ENCODE measurements around the gene MICAL2.
A peak's percentile ranks its signal among the peaks of the same experiment; 100 is the strongest.

Gene MICAL2

GRCh38 chr11:12175694-12176241 is 65.4 kb downstream of the MICAL2 start:
- Mint-ChIP-seq H3K27ac (no peak overlapping the region), H3K9me3 (no peaks in the 10 kb centered on the region), H3K36me3 (ENCODE audit: low read depth) (no peaks in the 10 kb centered on the region), H3K4me1 (peaks cover 30% of the 10 kb centered on the region), H3K27me3 (ENCODE audit: low read depth, poor library complexity) (peaks cover 12% of the 10 kb centered on the region), H3K4me3 (no peak overlapping the region)
- no peak for DNase-seq
- TF ChIP-seq CTCF (IDR thresholded peaks at IDR 0.05) = no peak

DNA sequence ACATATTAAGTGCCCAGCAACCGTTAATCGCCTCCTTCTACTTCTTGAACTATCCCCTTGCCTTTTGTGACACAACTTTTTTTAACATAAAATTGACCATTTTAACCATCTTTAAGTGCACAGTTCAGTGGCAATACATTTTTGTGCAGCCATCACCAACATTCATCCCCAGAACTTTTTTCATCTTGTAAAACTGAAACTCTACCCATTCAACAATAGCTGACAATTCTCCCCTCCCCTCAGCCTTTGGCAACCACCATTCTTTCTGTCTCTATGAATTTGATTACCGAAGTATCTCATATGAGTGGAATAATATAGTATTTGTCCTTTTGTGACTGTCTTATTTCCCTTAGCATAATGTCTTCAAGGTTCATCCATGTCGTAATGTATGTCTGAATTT is 66.0 kb downstream of the MICAL2 start:
- no peak for TF ChIP-seq CTCF (IDR thresholded peaks at IDR 0.05)
- H3K4me1 Mint-ChIP-seq = peaks cover 24% of the 10 kb centered on the region
- no peaks in the 10 kb centered on the region for H3K9me3 Mint-ChIP-seq
- H3K27me3 Mint-ChIP-seq (ENCODE audit: low read depth, poor library complexity) = peaks cover 12% of the 10 kb centered on the region
- no peak overlapping the region for H3K27ac Mint-ChIP-seq
- DNase-seq = no peak
- H3K4me3 Mint-ChIP-seq = no peak overlapping the region
- H3K36me3 Mint-ChIP-seq (ENCODE audit: low read depth) = no peaks in the 10 kb centered on the region

GRCh38 chr11:12177739-12178338 is 67.4 kb downstream of the MICAL2 start:
- peaks cover 28% of the 10 kb centered on the region for H3K4me1 Mint-ChIP-seq
- no peaks in the 10 kb centered on the region for H3K9me3 Mint-ChIP-seq
- TF ChIP-seq CTCF (IDR thresholded peaks at IDR 0.05) = no peak
- H3K27me3 Mint-ChIP-seq (ENCODE audit: low read depth, poor library complexity) = peaks cover 12% of the 10 kb centered on the region
- no peak overlapping the region for H3K4me3 Mint-ChIP-seq
- no peak for DNase-seq
- H3K36me3 Mint-ChIP-seq (ENCODE audit: low read depth) = no peaks in the 10 kb centered on the region
- H3K27ac Mint-ChIP-seq = peak overlapping the region; percentile 37

- peak overlapping the region; percentile 24 for H3K27ac Mint-ChIP-seq
- H3K36me3 Mint-ChIP-seq (ENCODE audit: low read depth) = no peaks in the 10 kb centered on the region
- peaks cover 30% of the 10 kb centered on the region for H3K4me1 Mint-ChIP-seq
Observed at GRCh38 chr11:12179019-12179418, 68.6 kb downstream of the MICAL2 start.

GRCh38 chr11:12179531-12179930 is 69.1 kb downstream of the MICAL2 start:
- Mint-ChIP-seq H3K36me3 (ENCODE audit: low read depth) (no peaks in the 10 kb centered on the region), H3K27ac (no peak overlapping the region), H3K27me3 (ENCODE audit: low read depth, poor library complexity) (peaks cover 8% of the 10 kb centered on the region), H3K4me3 (no peak overlapping the region), H3K4me1 (peaks cover 30% of the 10 kb centered on the region), H3K9me3 (no peaks in the 10 kb centered on the region)
- no peak for TF ChIP-seq CTCF (IDR thresholded peaks at IDR 0.05)
- DNase-seq = no peak

More at GRCh38 chr11:12179019-12179418, 68.6 kb downstream of the MICAL2 start:
- Mint-ChIP-seq H3K27me3 (ENCODE audit: low read depth, poor library complexity) (peaks cover 8% of the 10 kb centered on the region), H3K4me3 (no peak overlapping the region), H3K9me3 (no peaks in the 10 kb centered on the region)
- no peak for DNase-seq
- TF ChIP-seq CTCF (IDR thresholded peaks at IDR 0.05) = no peak

Data from nephron progenitor cell (in vitro differentiated cells).